PC-3 (cell line): ENCODE measurements around the gene RBM33. TPM values are rescaled to one million over a fixed set of nuclear protein-coding genes. Genes with fewer than 3 reads are reported as not detected.
A peak's percentile ranks its signal among the peaks of the same experiment; 100 is the strongest.

Experiments
- ATAC-seq: fragments of 200-7000 bp; cut with Tn5 transposase; 2 replicates; pipeline ENCODE4 v1.9.1; 2020; ENCODE audit warnings: mild to moderate bottlenecking, moderate library complexity
- BruUV-seq: library from RNA; stranded (reverse); fragments of 400-500 nt; replicated peaks from 2 replicates; lab custom pipeline; 2021; lab: Mats Ljungman, UMichigan
- CTCF ChIA-PET: fragments of 300-600 bp; sonication (Branson Sonifier 250); formaldehyde crosslinking; loops from one replicate; lab custom pipeline; 2022; ENCODE audit warnings: antibody characterized with exemption; lab: Charles Lee
- POLR2A ChIA-PET: fragments of 300-600 bp; sonication (Branson Sonifier 250); formaldehyde crosslinking; loops from one replicate; lab custom pipeline; 2022; ENCODE audit warnings: antibody characterized with exemption; ENCODE audit not compliant: unreplicated experiment; lab: Charles Lee
- DNase-seq: peaks from one replicate; pipeline ENCODE4 v3.0.0-alpha.2; 2015
- H2AFZ ChIP-seq: fragments of 300-600 bp; sonication (generic); 2 replicates; pipeline ENCODE4 v1.6.0; 2016; ENCODE audit warnings: antibody characterized with exemption, low read length
- H3F3A ChIP-seq: fragments of 300-600 bp; sonication (generic); one replicate; pipeline ENCODE4 v1.6.0; 2017; ENCODE audit warnings: antibody characterized with exemption, low read length, control low read depth, mild to moderate bottlenecking; ENCODE audit not compliant: unreplicated experiment
- H3K27ac ChIP-seq: fragments of 300-600 bp; sonication (generic); 2 replicates; pipeline ENCODE4 v1.5.1; 2016; ENCODE audit warnings: mild to moderate bottlenecking, low read length
- H3K27me3 ChIP-seq: fragments of 300-600 bp; sonication (generic); 2 replicates; pipeline ENCODE4 v1.6.1; 2016; ENCODE audit warnings: low read length, mixed read lengths
- H3K36me3 ChIP-seq: fragments of 300-600 bp; sonication (generic); 2 replicates; pipeline ENCODE4 v1.6.1; 2016; ENCODE audit warnings: low read depth, mixed run types, low read length, mixed read lengths
- H3K4me1 ChIP-seq: fragments of 300-600 bp; sonication (generic); 2 replicates; pipeline ENCODE4 v1.5.1; 2016; ENCODE audit warnings: low read length; ENCODE audit not compliant: insufficient read depth
- H3K4me2 ChIP-seq: fragments of 300-600 bp; sonication (generic); 2 replicates; pipeline ENCODE4 v1.6.0; 2016; ENCODE audit warnings: low read length
- H3K4me3 ChIP-seq: fragments of 300-600 bp; sonication (generic); 2 replicates; pipeline ENCODE4 v1.5.1; 2016; ENCODE audit warnings: mild to moderate bottlenecking, low read length, mixed read lengths
- H3K79me2 ChIP-seq: fragments of 300-600 bp; sonication (generic); 2 replicates; pipeline ENCODE4 v1.6.1; 2017; ENCODE audit warnings: low read length, mixed read lengths
- H3K9ac ChIP-seq: fragments of 300-600 bp; sonication (generic); 2 replicates; pipeline ENCODE4 v1.6.0; 2016; ENCODE audit warnings: mild to moderate bottlenecking, low read length
- H3K9me2 ChIP-seq: fragments of 300-600 bp; sonication (generic); replicated peaks from 2 replicates; pipeline ENCODE4 v1.6.1; 2016; ENCODE audit warnings: mixed run types, low read length, mixed read lengths
- H3K9me3 ChIP-seq: fragments of 300-600 bp; sonication (generic); 2 replicates; pipeline ENCODE4 v1.6.1; 2016; ENCODE audit warnings: low read length, mixed read lengths
- H4K20me1 ChIP-seq: fragments of 300-600 bp; sonication (generic); 2 replicates; pipeline ENCODE4 v1.6.1; 2016; ENCODE audit warnings: low read length, mixed read lengths
- CTCF ChIP-seq: fragments of 300-600 bp; sonication (generic); conservative IDR thresholded peaks from 2 replicates; pipeline ENCODE4 v1.5.1; 2017; ENCODE audit warnings: antibody characterized with exemption, low read depth, mild to moderate bottlenecking, low read length
- EZH2 ChIP-seq: fragments of 300-600 bp; sonication (generic); IDR thresholded peaks from one replicate; pipeline ENCODE4 v1.6.1; 2017; ENCODE audit warnings: antibody characterized with exemption, mild to moderate bottlenecking, low read length; ENCODE audit not compliant: unreplicated experiment
- EZH2phosphoT487 ChIP-seq: fragments of 300-600 bp; sonication (generic); IDR thresholded peaks from 2 replicates; pipeline ENCODE4 v1.6.1; 2018; ENCODE audit warnings: mild to moderate bottlenecking, antibody characterized with exemption, low read length, borderline replicate concordance
- intact Hi-C: fragments of 100-400 bp; cut with micrococcal nuclease; formaldehyde crosslinking; loops from 2 replicates; pipeline ENCODE4 v1.9.0; 2023
- total RNA-seq: library from RNA; depleted of rRNA; stranded (reverse); fragments of >200 nt; gene quantifications from 2 replicates; pipeline ENCODE4 v1.2.3, GENCODE V29; 2014

The RBM33 gene
- total RNA-seq, 1 experiment from 2014 or later: 25.3 TPM

GRCh38 chr7:155797262-155798250 is 153.1 kb downstream of the RBM33 start:
- CTCF ChIA-PET: interaction anchor here (0.7 kb wide), 1 partner anchor 1017 kb away, joined by 4 read pairs; no protein-coding TSS in a partner anchor
- Histone ChIP-seq H3K79me2 (no peaks in the 10 kb centered on the region), H3K9me3 (no peaks in the 10 kb centered on the region), H3K4me1 (no peaks in the 10 kb centered on the region; the same call in 1 of the 2 replicates), H3K9ac (no peak overlapping the region), H3K9me2 (no peaks in the 10 kb centered on the region), H3K27ac (no peak overlapping the region), H4K20me1 (no peaks in the 10 kb centered on the region), H3K4me2 (0 out of 2 replicates have a peak overlapping the region, but pooled peaks have one; percentile 19), H3K4me3 (no peak overlapping the region), H2AFZ (no peak overlapping the region), H3K36me3 (no peaks in the 10 kb centered on the region), H3K27me3 (no peaks in the 10 kb centered on the region), H3F3A (no peaks in the 10 kb centered on the region)
- DNase-seq (no peak), ATAC-seq (peak; percentile 25)
- intact Hi-C loops: loop anchor here (2.0 kb wide), 1 partner anchor 1019 kb away; no protein-coding TSS in a partner anchor
- POLR2A ChIA-PET: no interaction called here
- TF ChIP-seq CTCF (no peak), EZH2 (no peak), EZH2phosphoT487 (no peak)
- BruUV-seq: no TSS peak

- intact Hi-C loops: no loop called here
- no peaks in the 10 kb centered on the region for H3K27me3 ChIP-seq
- no peaks in the 10 kb centered on the region for H3K9me2 ChIP-seq
- no peak overlapping the region for H3K4me2 ChIP-seq
- H3K4me3 ChIP-seq: no peak overlapping the region
- no peak for TF ChIP-seq EZH2
- TF ChIP-seq EZH2phosphoT487: no peak
- TF ChIP-seq CTCF: no peak
- no peaks in the 10 kb centered on the region for H3F3A ChIP-seq
- no peaks in the 10 kb centered on the region for H3K79me2 ChIP-seq
- no peak for DNase-seq
- BruUV-seq: no TSS peak
- ChIA-PET CTCF (no interaction called here), POLR2A (no interaction called here)
- no peaks in the 10 kb centered on the region; the same call in 1 of the 2 replicates for H3K4me1 ChIP-seq
- H3K36me3 ChIP-seq: no peaks in the 10 kb centered on the region
- no peak overlapping the region for H2AFZ ChIP-seq
- H3K27ac ChIP-seq: no peak overlapping the region
- no peak for ATAC-seq
- no peaks in the 10 kb centered on the region for H4K20me1 ChIP-seq
- no peak overlapping the region for H3K9ac ChIP-seq
- H3K9me3 ChIP-seq: no peaks in the 10 kb centered on the region
Measured at GRCh38 chr7:155798673-155799439, 154.4 kb downstream of the RBM33 start.
